Nephron progenitor cell (in vitro differentiated cells): ENCODE data around the gene MIA.

Source experiments
- DNase-seq: peaks from one replicate; pipeline ENCODE4 v3.0.0; 2021
- H3K27ac Mint-ChIP-seq: 2 replicates; pipeline ENCODE4 v1.8.0; 2021; ENCODE audit warnings: mild to moderate bottlenecking, moderate library complexity, mixed read lengths
- H3K27me3 Mint-ChIP-seq: 2 replicates; pipeline ENCODE4 v1.8.0; 2021; ENCODE audit warnings: mild to moderate bottlenecking, low read depth, mixed read lengths; ENCODE audit not compliant: poor library complexity
- H3K36me3 Mint-ChIP-seq: 2 replicates; pipeline ENCODE4 v1.8.0; 2021; ENCODE audit warnings: low read depth, mixed read lengths
- H3K4me1 Mint-ChIP-seq: 2 replicates; pipeline ENCODE4 v1.8.0; 2021; ENCODE audit warnings: mixed read lengths
- H3K4me3 Mint-ChIP-seq: 2 replicates; pipeline ENCODE4 v1.8.0; 2021; ENCODE audit warnings: mild to moderate bottlenecking, moderate library complexity, mixed read lengths
- H3K9me3 Mint-ChIP-seq: 2 replicates; pipeline ENCODE4 v1.8.0; 2021; ENCODE audit warnings: mild to moderate bottlenecking, moderate library complexity, mixed read lengths
- TF ChIP-seq, protein P1 (sequence below): fragments of 200-600 bp; sonication (generic); IDR thresholded peaks from 2 replicates; pipeline ENCODE4 v1.5.0; 2021; ENCODE audit warnings: antibody characterized with exemption

Gene MIA

DNA sequence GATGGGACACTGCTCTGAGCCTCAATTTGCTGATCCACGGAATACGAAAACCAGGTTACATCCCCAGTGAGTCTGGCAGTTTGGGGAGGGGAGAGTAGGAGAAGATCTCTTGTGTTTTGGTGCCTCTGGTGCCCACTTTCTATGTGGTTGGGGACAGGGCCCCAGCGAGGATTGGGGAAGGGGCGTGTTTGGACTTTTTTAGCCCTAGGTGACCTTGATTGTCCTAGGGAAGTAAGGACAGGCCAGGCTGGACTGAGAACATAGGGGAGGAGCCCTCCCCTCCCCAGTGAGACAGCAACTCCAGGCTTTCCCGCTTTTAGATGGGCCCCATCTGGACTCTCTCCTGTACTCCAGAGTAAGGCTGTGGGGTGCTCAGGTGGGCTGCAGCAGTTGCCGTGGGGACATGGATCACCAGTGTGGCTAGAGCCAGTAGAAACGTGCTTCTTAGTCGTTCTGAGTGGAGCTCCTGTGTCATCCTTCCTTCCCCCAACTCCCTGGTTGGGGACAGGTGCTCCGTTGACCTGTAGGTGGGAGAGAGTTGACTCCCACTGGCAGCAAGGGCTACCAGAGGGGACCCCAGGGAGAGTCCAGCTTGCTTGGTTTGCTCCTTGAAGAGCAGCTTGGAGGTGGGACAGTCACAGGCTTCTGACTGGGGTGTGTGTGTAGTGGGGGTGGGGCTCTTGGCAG is 28.0 kb downstream of the MIA start:
- DNase-seq = no peak
- Mint-ChIP-seq H3K27me3 (peaks cover 3% of the 10 kb centered on the region), H3K27ac (peak overlapping the region; percentile 92), H3K9me3 (no peaks in the 10 kb centered on the region), H3K4me1 (peaks cover 81% of the 10 kb centered on the region), H3K4me3 (peak overlapping the region; percentile 57), H3K36me3 (peaks cover 20% of the 10 kb centered on the region)
- TF ChIP-seq, protein P1, sequence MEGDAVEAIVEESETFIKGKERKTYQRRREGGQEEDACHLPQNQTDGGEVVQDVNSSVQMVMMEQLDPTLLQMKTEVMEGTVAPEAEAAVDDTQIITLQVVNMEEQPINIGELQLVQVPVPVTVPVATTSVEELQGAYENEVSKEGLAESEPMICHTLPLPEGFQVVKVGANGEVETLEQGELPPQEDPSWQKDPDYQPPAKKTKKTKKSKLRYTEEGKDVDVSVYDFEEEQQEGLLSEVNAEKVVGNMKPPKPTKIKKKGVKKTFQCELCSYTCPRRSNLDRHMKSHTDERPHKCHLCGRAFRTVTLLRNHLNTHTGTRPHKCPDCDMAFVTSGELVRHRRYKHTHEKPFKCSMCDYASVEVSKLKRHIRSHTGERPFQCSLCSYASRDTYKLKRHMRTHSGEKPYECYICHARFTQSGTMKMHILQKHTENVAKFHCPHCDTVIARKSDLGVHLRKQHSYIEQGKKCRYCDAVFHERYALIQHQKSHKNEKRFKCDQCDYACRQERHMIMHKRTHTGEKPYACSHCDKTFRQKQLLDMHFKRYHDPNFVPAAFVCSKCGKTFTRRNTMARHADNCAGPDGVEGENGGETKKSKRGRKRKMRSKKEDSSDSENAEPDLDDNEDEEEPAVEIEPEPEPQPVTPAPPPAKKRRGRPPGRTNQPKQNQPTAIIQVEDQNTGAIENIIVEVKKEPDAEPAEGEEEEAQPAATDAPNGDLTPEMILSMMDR = no peak

DNA sequence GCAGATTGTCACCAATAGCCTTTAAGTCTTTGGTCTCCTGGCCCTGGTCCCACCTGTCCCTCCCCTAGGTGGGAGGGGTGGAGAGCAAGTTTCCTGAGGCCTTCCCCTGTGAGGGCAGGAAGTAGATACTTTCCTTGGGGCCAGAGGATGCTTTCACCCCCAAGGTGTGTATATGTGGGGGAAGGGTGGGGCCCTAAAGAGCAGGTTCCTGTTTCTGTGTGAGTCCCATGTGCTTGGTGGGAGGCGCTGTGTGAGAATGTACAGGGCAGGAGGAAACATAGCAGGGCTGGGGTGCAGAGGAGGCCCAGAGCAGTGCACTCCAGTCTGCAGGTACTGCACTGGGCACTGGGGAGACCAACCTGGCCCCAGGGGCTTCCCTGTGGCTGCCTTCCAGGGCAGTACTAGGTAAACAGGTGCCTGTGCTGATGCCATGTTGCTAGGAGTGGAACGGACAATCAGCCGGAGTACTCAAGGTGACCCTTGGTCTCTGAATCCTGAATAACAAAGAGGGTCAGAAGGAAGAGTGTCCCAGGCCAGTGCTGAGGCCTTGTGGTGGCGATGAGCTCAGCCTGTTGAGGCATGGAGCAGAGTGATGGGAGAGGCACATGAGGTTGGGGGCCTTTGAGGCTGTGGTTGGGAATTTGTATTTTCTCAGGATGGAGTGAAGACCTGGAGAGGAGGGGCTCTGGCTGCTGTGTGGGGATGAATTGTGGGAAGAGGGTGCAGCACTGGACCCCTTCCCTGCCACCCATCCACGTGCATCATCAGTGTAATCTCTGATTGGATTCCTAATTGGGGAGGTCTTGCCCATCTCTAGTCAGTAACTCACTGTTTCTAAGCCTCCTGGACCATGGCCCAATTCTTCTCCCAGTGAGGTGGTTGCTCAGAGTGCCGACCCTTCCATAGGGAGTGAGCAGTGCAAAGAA is 28.8 kb downstream of the MIA start:
- Mint-ChIP-seq H3K9me3 (no peaks in the 10 kb centered on the region), H3K27ac (peak overlapping the region; percentile 52), H3K4me3 (peak overlapping the region; percentile 3), H3K36me3 (peaks cover 20% of the 10 kb centered on the region), H3K4me1 (peaks cover 76% of the 10 kb centered on the region), H3K27me3 (peaks cover 3% of the 10 kb centered on the region)
- DNase-seq = no peak
- TF ChIP-seq, protein P1 = no peak

DNA sequence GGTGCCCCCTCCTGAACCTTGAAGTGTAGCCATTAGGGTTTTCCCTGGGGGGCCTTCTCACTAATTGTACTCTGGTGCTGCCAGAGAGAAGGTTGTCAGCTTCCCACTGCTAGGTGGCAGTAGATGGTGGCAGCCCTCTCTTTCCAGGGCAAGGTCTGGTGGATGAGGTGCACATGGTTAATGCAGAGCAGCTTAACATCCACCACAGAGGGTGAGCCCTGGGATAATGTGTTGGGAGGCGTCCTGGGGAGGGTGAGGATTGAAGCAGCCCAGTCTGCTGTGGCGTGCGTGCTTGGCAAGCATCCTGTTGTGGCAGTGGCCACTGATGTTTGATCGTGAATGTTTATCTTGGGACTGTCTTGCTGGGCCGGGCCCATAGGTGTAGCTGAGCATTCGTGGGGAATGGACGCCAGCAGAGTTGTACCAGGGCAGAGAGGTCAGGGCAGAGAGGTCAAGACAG is 29.5 kb downstream of the MIA start:
- DNase-seq = no peak
- Mint-ChIP-seq H3K4me3 (peak overlapping the region; percentile 61), H3K27me3 (peaks cover 3% of the 10 kb centered on the region), H3K9me3 (no peaks in the 10 kb centered on the region), H3K27ac (peak overlapping the region; percentile 52), H3K36me3 (peaks cover 20% of the 10 kb centered on the region), H3K4me1 (peaks cover 79% of the 10 kb centered on the region)
- TF ChIP-seq, protein P1 = no peak

DNA sequence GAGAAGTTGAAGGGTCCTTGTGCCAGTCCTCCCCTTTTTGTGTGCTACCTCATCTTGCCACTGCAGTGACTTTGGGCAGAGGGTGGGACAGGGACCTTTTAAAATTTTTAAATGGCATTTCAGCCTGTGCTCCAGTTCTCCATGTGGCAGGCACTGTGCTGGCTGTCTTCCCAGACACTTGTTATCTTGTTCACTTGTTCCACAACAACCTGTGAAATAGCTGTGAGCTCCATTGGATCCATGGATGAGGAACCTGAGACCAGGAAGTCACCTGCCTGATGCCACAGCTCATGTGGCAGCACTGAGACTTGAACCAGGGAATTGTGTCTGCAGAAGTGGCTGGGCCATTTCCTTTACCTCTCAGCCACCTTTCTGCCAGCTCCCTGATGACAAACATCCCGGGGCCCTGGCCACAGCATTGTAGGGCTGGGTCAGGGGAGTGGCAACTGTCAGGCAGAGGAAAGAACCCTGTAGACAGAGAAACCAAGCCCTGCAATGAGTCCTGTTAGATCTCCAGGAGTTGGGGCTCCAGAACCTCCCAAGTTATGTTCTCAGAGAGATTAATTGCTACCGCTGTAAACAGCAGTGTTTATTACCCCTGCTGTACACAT is 30.0 kb downstream of the MIA start:
- H3K27me3 Mint-ChIP-seq = peaks cover 3% of the 10 kb centered on the region
- peaks cover 79% of the 10 kb centered on the region for H3K4me1 Mint-ChIP-seq
- TF ChIP-seq, protein P1 = no peak
- peak overlapping the region; percentile 61 for H3K4me3 Mint-ChIP-seq
- H3K9me3 Mint-ChIP-seq = no peaks in the 10 kb centered on the region
- H3K36me3 Mint-ChIP-seq = peaks cover 20% of the 10 kb centered on the region
- H3K27ac Mint-ChIP-seq = peak overlapping the region; percentile 52
- DNase-seq = no peak

DNA sequence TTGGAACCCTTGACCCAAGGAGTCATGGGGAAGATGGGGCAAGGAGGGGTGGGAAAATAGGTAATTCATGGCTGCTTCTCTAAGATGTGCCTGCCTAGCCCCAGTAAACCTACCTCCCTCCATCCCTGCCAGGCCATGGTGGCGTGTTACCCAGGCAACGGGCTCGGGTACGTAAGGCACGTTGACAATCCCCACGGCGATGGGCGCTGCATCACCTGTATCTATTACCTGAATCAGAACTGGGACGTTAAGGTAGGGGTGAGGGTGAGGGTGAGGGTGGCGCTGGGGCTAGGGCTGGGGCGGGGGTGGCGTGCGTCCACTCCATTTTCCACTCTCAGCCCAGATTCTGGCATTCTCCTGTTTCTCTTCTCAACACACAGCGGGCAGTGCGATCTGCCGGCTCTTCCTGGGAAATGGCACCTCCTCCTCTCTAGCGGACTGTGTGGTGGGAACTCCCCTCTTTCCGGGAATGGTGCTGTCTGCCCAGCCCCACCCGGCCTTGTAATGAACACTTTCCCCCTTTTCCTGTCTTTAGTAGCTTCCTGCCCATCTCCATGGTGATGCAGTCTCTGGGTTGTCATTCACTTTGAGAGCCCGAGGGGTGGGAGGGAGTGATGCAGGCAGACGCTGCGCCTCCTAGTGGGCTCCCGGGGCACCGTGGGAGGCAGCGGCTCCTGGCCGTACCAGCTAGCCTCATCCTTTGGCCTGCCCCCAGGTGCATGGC is 31.3 kb downstream of the MIA start:
- peak overlapping the region; percentile 74 for H3K27ac Mint-ChIP-seq
- H3K27me3 Mint-ChIP-seq = peaks cover 8% of the 10 kb centered on the region
- peak overlapping the region; percentile 57 for H3K4me3 Mint-ChIP-seq
- peaks cover 82% of the 10 kb centered on the region for H3K4me1 Mint-ChIP-seq
- peaks cover 20% of the 10 kb centered on the region for H3K36me3 Mint-ChIP-seq
- H3K9me3 Mint-ChIP-seq = no peaks in the 10 kb centered on the region
- peak; percentile 95 for DNase-seq
- TF ChIP-seq, protein P1 = peak; percentile 91
